Dermis blood vessel endothelial cell (primary cell): ENCODE data around the gene INSYN2B. TPM values are rescaled to one million over a fixed set of nuclear protein-coding genes. Genes with fewer than 3 reads are reported as not detected.

Source experiments
- DNase-seq: peaks from one replicate; pipeline ENCODE4 v3.0.0; 2010
- total RNA-seq: library from RNA; depleted of rRNA; stranded (reverse); fragments of >200 nt; gene quantifications from 2 replicates; pipeline ENCODE4 v1.2.3, GENCODE V29; 2014

Gene INSYN2B
- 2.9 and 5.3 TPM in 2 replicates for total RNA-seq

- DNase-seq: peak; percentile 94
Observed at GRCh38 chr5:169980418-169981053, at the start of gene INSYN2B. Gene INSYN2B (minus strand): TSS chr5:169980495. CDS start chr5:169883898, 96,597 bp downstream.

GRCh38 chr5:170028124-170028523 lies 47.8 kb upstream of the INSYN2B start:
- no peak for DNase-seq

- no peak for DNase-seq
Observed at GRCh38 chr5:170025853-170026252, 45.6 kb upstream of the INSYN2B start.

- no peak for DNase-seq
Observed at GRCh38 chr5:170021506-170021905, 41.2 kb upstream of the INSYN2B start.

GRCh38 chr5:170020423-170020822 lies 40.1 kb upstream of the INSYN2B start:
- no peak for DNase-seq

DNA sequence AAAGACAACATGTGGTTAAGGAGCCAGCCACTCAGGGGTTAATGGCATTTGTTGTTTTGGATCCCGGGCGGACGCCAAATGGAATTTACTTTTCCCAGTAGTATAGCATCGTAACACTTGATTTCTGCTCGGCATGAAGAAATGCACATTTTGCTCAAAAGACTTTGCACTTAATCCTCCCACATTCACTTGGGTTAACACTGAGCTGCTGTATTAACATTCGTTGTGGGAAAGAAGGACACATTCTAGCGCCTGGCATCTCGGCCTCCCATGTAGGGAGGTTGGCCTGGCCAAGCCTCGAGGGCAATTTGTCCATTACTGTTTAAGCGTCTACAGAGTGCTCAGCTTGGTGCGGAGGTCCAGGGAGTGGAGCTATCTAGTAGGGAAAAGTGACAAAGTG lies 32.3 kb upstream of the INSYN2B start:
- DNase-seq: no peak

- DNase-seq: no peak
Observed at GRCh38 chr5:170011751-170012150, 31.5 kb upstream of the INSYN2B start.

GRCh38 chr5:170010595-170010994 lies 30.3 kb upstream of the INSYN2B start:
- no peak for DNase-seq

DNA sequence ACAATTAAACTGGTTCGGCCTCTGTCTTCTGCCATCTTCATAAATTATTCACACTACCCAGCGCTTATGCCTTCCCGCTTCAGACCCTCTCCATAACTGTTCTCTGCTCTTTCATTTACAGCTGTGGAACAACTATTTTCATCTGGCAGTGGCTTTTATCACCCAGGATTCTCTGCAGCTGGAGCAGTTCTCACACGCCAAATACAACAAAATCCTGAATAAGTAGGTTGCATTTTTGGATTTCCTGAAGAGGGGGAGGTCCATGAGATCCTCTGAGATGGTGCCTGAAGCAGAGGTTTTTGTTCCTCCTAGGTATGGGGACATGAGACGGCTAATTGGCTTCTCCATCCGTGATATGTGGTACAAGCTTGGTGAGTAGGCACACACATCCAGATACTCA lies 28.1 kb upstream of the INSYN2B start:
- no peak for DNase-seq

- no peak for DNase-seq
Observed at GRCh38 chr5:170006021-170006420, 25.7 kb upstream of the INSYN2B start.

DNA sequence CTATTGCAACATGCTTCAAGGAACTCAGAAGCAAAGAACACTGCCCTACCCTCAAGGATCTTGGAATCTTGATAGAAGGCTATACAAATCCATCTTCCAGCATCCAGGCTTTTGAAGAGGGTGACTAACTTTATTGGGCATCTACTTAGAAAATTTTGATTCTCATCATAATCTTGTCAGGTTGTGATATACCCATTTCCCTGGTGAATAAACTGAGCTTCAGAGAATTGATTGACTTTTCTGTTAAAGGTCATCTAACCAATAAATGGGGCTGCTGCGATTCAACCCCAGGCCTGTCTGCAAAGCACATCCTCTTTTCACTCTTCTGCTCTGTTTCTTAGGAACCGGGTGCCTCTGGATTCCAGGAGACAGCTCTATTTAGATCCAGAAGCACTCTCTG lies 19.9 kb upstream of the INSYN2B start:
- DNase-seq: no peak

GRCh38 chr5:169999621-170000020 lies 19.3 kb upstream of the INSYN2B start:
- DNase-seq: no peak

DNA sequence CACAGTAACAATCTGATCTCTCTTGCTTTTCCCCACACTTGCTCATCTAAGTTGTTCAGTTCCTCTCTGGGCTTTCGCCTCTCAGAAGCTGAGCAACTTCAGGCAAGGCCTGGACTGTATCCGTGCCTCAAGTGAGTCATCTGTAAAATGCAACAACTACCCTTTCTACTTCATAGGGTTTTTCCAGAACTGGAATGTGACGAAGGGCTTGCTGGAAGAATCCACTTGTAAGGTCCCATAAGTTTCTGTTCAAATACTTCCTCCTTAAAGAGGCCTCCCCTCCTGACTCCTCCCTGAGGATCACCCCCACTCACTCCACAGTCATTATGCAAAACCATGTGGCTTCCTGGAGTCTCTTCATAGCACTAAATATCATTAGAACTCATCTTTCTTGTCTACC lies 17.5 kb upstream of the INSYN2B start:
- DNase-seq: no peak

- DNase-seq: no peak
Observed at GRCh38 chr5:169993485-169993790, 13.1 kb upstream of the INSYN2B start.

GRCh38 chr5:169992789-169993484 lies 12.6 kb upstream of the INSYN2B start:
- no peak for DNase-seq

DNA sequence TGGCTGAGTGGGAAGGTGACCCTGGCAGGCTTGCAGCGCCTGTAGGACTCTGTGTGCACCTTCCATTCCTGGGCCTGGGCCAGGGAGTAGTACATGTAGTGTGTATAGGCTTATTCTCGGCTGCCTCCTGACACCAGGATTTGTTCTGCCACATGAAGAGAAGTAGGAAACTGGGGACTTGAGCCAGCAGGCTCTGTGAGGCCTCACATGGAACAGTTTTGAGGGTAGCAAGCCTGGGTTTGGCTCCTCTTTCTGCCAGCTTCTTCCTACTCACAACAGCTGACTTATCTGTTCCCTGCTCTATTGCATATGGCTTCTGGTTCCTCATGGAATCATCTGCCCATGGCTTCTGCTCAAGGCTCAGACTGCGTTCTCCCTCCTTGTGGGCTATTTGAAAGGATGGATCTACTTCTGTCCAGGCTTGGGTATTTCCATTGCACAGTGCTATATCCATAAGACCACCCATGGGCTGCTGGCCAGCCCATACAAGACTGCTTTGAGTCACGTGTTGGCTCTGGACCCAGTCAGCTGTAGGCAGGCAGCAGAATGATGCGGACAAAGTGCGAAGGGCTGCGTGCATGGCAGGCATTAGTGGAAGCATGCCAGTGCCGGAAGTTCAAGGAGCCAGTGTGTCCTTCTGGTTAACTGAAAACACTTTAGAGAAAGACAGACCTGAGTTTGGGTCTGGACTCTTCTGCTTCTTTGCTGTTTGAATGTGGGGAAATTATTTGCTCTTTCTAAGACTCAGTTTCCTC lies 11.0 kb upstream of the INSYN2B start:
- DNase-seq: no peak

DNA sequence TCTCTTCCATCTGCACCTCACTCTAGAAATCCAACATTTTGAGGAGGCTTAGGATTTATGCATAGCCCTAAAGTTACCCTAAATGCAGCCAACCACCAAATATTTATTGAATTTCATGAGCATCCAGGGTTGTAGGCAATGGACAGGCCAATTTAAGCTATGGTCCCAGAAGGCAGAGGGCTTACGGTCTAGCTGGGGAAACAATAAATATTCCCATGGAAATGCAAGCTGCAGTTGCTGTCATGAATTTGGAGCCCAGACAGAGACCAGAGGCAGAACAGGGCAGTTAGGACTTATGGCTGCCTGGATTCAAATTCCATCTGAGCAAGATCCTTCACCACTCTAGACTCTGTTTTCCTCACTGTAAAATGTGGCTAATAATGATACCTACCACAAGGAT lies 9.1 kb upstream of the INSYN2B start:
- DNase-seq: no peak

- peak; percentile 35 for DNase-seq
Observed at GRCh38 chr5:169988947-169989346, 8.7 kb upstream of the INSYN2B start.

- no peak for DNase-seq
Observed at GRCh38 chr5:169988206-169988605, 7.9 kb upstream of the INSYN2B start.

- peak; percentile 46 for DNase-seq
Observed at GRCh38 chr5:169979871-169980270, 424 bp downstream of the INSYN2B start.

GRCh38 chr5:169978714-169979113 lies 1.6 kb downstream of the INSYN2B start:
- DNase-seq: peak; percentile 9

DNA sequence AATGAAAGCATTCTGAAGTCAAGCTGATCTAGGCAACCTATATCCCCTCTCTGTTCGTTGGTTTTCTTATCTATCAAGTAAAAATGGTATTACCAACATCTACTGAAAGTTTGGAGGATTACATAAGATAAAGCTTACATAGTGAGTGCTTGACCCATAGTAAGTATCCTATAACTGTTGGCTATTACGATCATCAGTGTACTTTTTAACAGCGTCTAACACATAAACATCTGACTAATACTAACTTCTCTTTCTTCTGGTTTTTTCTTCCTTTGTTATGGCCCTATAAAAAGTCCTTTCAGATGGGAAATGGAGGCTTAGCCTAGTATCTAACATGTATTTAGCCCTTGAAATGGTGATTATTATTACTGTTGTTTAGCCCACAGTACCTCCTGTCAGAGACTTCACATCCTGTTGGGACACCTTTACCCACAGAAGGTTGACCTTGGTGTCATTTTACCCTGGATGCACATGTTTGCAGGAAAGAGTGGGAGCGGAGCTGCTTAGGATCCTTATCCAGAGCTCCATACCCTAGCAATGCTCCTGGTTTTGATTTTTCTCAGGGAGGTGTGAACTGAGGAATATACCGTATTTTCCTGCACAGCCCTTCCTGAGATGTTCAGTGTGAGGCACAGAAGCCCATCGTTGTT lies 6.0 kb downstream of the INSYN2B start:
- peak; percentile 54 for DNase-seq

DNA sequence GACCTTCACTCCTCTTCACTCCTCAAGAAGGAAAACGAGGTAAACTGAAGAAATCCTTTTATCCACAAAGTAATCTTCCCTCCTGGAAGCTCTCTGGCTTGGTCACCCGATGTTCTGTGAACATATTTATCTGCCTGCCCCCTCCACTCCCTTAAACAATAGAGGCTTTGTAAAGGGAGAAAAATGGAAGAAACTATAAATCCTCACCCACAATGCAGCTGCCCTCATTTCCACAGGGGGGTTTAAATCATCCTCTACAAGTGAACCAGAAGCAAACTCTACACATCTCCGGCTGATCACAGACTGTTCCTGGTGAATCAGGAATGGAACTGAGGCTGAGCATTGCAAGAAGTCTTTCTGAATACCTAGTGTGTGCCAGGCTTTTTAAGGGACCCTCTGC lies 7.2 kb downstream of the INSYN2B start:
- DNase-seq: no peak
